Mesenchymal stem cell (in vitro differentiated cells and primary cell): ENCODE results near the gene METTL3.
A peak's percentile ranks its signal among the peaks of the same experiment; 100 is the strongest.
"Not testable (repeated sequence)": the region's sequence is repeated elsewhere in the genome, so short reads cannot be mapped to it uniquely, and the experiment has no call there.

ENCODE experiments used
- DNase-seq: peaks from one replicate; pipeline ENCODE4 v3.0.0-alpha.2; 2013
- H2AFZ ChIP-seq: one replicate; pipeline ENCODE4 v1.6.1; 2013; ENCODE audit warnings: low read depth, mild to moderate bottlenecking, control low read depth, inconsistent platforms, low read length, moderate library complexity
- H2AK5ac ChIP-seq: 2 replicates; pipeline ENCODE4 v1.6.1; 2013; ENCODE audit warnings: low read length, moderate library complexity, mild to moderate bottlenecking, inconsistent platforms; ENCODE audit not compliant: severe bottlenecking
- H2BK120ac ChIP-seq: one replicate; pipeline ENCODE4 v1.6.1; 2013; ENCODE audit warnings: low read depth, mild to moderate bottlenecking, inconsistent platforms, low read length, moderate library complexity
- H2BK12ac ChIP-seq, 2 experiments: one replicate each; pipeline ENCODE4 v1.6.1; 2013; ENCODE audit warnings: inconsistent platforms in 2 of 2, low read length in 2 of 2, mild to moderate bottlenecking in 2 of 2, moderate library complexity in 2 of 2, control low read depth in 1 of 2
- H2BK15ac ChIP-seq: one replicate; pipeline ENCODE4 v1.6.1; 2013; ENCODE audit warnings: mild to moderate bottlenecking, low read depth, inconsistent platforms; ENCODE audit not compliant: poor library complexity, severe bottlenecking
- H2BK5ac ChIP-seq: 2 replicates; pipeline ENCODE4 v1.6.1; 2013; ENCODE audit warnings: low read depth, mild to moderate bottlenecking, low read length, control low read depth, inconsistent platforms; ENCODE audit not compliant: poor library complexity, severe bottlenecking
- H3K14ac ChIP-seq, 2 experiments: one replicate each; pipeline ENCODE4 v1.6.1; 2013; ENCODE audit warnings: inconsistent platforms in 2 of 2, low read length in 2 of 2, control low read depth in 1 of 2, mild to moderate bottlenecking in 1 of 2, moderate library complexity in 1 of 2
- H3K18ac ChIP-seq, 2 experiments: one replicate each; pipeline ENCODE4 v1.6.1; 2013; ENCODE audit warnings: inconsistent platforms in 2 of 2, low read length in 2 of 2, control low read depth in 1 of 2, low read depth in 1 of 2, mild to moderate bottlenecking in 1 of 2
- H3K23ac ChIP-seq, 2 experiments: one replicate each; pipeline ENCODE4 v1.6.1; 2013; ENCODE audit warnings: inconsistent platforms in 2 of 2, low read length in 2 of 2, mild to moderate bottlenecking in 2 of 2, moderate library complexity in 2 of 2, control low read depth in 1 of 2
- H3K27ac ChIP-seq: 2 replicates; pipeline ENCODE4 v1.5.1; 2013; ENCODE audit warnings: mild to moderate bottlenecking, moderate library complexity, low read length, control low read depth, inconsistent platforms; ENCODE audit not compliant: poor library complexity, severe bottlenecking
- H3K27me3 ChIP-seq, 2 experiments: 2 replicates each; pipeline versions ENCODE4 v1.6.1 to v1.7.0; 2013; ENCODE audit warnings: low read length in 2 of 2, mild to moderate bottlenecking in 2 of 2, moderate library complexity in 2 of 2, control low read depth in 1 of 2, inconsistent platforms in 1 of 2; ENCODE audit not compliant: control insufficient read depth in 1 of 2, insufficient read depth in 1 of 2
- H3K36me3 ChIP-seq, 2 experiments: 2 replicates each; pipeline versions ENCODE4 v1.6.1 to v1.7.0; 2013; ENCODE audit warnings: low read length in 2 of 2, control low read depth in 1 of 2, inconsistent platforms in 1 of 2, low read depth in 1 of 2, mild to moderate bottlenecking in 1 of 2; ENCODE audit not compliant: insufficient read depth in 2 of 2, control insufficient read depth in 1 of 2
- H3K4ac ChIP-seq, 2 experiments: one replicate each; pipeline ENCODE4 v1.6.1; 2013; ENCODE audit warnings: inconsistent platforms in 2 of 2, low read length in 2 of 2, mild to moderate bottlenecking in 2 of 2, moderate library complexity in 2 of 2, control low read depth in 1 of 2, low read depth in 1 of 2
- H3K4me1 ChIP-seq: 2 replicates; pipeline ENCODE4 v1.6.1; 2013; ENCODE audit warnings: low read depth, low read length, control low read depth; ENCODE audit not compliant: control insufficient read depth, insufficient read depth
- H3K4me2 ChIP-seq: 2 replicates; pipeline ENCODE4 v1.6.1; 2013; ENCODE audit warnings: low read length, mild to moderate bottlenecking, inconsistent platforms; ENCODE audit not compliant: poor library complexity, severe bottlenecking
- H3K4me3 ChIP-seq, 2 experiments: 2 replicates each; pipeline versions ENCODE4 v1.5.1 to v1.7.0; 2013; ENCODE audit warnings: low read length in 2 of 2, mild to moderate bottlenecking in 2 of 2, control low read depth in 1 of 2, low read depth in 1 of 2; ENCODE audit not compliant: insufficient read depth in 1 of 2
- H3K79me1 ChIP-seq: replicated peaks from 2 replicates; pipeline ENCODE4 v1.6.1; 2013; ENCODE audit warnings: mild to moderate bottlenecking, control low read depth, low read length, inconsistent platforms; ENCODE audit not compliant: poor library complexity, severe bottlenecking
- H3K9ac ChIP-seq: 2 replicates; pipeline ENCODE4 v1.7.0; 2013; ENCODE audit warnings: mild to moderate bottlenecking, low read length, moderate library complexity
- H3K9me3 ChIP-seq: 2 replicates; pipeline ENCODE4 v1.7.0; 2013; ENCODE audit warnings: mild to moderate bottlenecking, low read length; ENCODE audit not compliant: control insufficient read depth
- H4K8ac ChIP-seq: one replicate; pipeline ENCODE4 v1.6.1; 2013; ENCODE audit warnings: inconsistent platforms, mild to moderate bottlenecking, low read length, moderate library complexity
- H4K91ac ChIP-seq: one replicate; pipeline ENCODE4 v1.6.1; 2013; ENCODE audit warnings: mild to moderate bottlenecking, low read length, inconsistent platforms
- WGBS: methylation state at CpG from one replicate; pipeline ENCODE4 v1.1.7; 2013; ENCODE audit warnings: mixed read lengths; 5-methylcytosine and 5-hydroxymethylcytosine counted together

METTL3 gene

GRCh38 chr14:21556378-21557083, 45.4 kb upstream of the METTL3 start:
- H3K4me2 ChIP-seq: no peak overlapping the region
- H3K27ac ChIP-seq: no peak overlapping the region
- no peak overlapping the region for H3K23ac ChIP-seq
- H3K27me3 ChIP-seq: no peaks in the 10 kb centered on the region
- H2BK12ac ChIP-seq: no peak overlapping the region
- H3K79me1 ChIP-seq: no peaks in the 10 kb centered on the region
- no peak overlapping the region for H2AFZ ChIP-seq
- H3K14ac ChIP-seq: no peak overlapping the region
- H2BK15ac ChIP-seq: no peak overlapping the region
- no peak for DNase-seq
- no peak overlapping the region for H3K18ac ChIP-seq
- H4K8ac ChIP-seq: no peak overlapping the region
- H2BK120ac ChIP-seq: no peak overlapping the region
- no peaks in the 10 kb centered on the region for H3K36me3 ChIP-seq
- H3K4me1 ChIP-seq: peaks cover 4% of the 10 kb centered on the region
- no peak overlapping the region for H3K4me3 ChIP-seq
- WGBS: 62% methylated on average over 4 of the region's 5 CpGs
- H3K4ac ChIP-seq: no peak overlapping the region
- H2BK5ac ChIP-seq: no peak overlapping the region
- peak overlapping the region; percentile 86 for H3K9ac ChIP-seq
- no peak overlapping the region for H4K91ac ChIP-seq
- H2AK5ac ChIP-seq: no peak overlapping the region
- no peaks in the 10 kb centered on the region for H3K9me3 ChIP-seq

DNA sequence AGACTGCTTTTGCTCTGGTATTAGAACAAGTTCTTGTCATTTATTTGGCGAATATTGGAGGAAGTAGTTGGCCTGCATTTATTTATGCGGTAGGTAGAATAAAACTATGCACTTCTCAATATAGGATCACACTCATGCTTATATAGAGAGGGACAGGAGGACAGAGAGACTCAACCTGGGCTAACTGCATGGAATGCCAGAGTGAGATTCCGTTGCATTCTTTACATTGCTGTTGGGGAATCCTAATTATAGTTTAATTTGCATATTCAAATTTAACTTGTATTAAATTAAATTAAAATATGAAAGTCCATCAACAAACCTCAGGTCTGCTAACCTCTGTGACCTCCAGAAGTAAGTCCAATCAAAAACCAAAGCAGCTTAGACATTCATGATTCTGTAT, 42.1 kb upstream of the METTL3 start:
- Histone ChIP-seq H3K14ac (no peak overlapping the region), H2BK15ac (no peak overlapping the region), H3K27me3 (no peaks in the 10 kb centered on the region), H4K91ac (no peak overlapping the region), H3K9ac (no peak overlapping the region), H3K79me1 (no peaks in the 10 kb centered on the region), H3K4ac (no peak overlapping the region), H4K8ac (no peak overlapping the region), H3K36me3 (no peaks in the 10 kb centered on the region), H2BK120ac (no peak overlapping the region), H2BK12ac (no peak overlapping the region), H3K4me1 (peaks cover 4% of the 10 kb centered on the region), H3K4me2 (no peak overlapping the region), H3K18ac (no peak overlapping the region), H3K27ac (no peak overlapping the region), H3K9me3 (no peaks in the 10 kb centered on the region), H2AK5ac (no peak overlapping the region), H3K4me3 (no peak overlapping the region), H2AFZ (no peak overlapping the region), H3K23ac (no peak overlapping the region), H2BK5ac (no peak overlapping the region)
- no CpG with 5 or more reads among the region's 3 CpGs for WGBS
- DNase-seq: no peak

DNA sequence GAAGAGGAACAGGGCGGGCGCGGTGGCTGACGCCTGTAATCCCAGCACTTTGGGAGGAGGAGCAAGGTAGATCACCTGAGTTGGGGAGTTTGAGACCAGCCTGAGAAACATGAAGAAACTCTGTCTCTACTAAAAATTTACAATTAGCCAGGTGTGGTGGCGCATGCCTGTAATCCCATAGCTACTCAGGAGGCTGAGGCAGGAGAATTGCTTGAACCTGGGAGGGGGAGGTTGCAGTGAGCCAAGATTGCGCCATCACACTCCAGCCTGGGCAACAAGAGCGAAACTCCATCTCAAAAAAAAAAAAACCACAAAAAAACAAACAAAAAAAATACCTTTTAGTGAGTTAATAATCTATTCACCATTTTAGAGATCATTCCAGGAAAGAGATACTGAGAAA, 33.4 kb upstream of the METTL3 start:
- not testable (repeated sequence) for H4K91ac ChIP-seq, H2BK5ac ChIP-seq, H3K36me3 ChIP-seq, H3K27ac ChIP-seq, H2AK5ac ChIP-seq, H3K18ac ChIP-seq, H3K23ac ChIP-seq, H4K8ac ChIP-seq, H2AFZ ChIP-seq, H2BK15ac ChIP-seq, H3K9ac ChIP-seq, DNase-seq, H2BK120ac ChIP-seq, H3K4me3 ChIP-seq, H3K9me3 ChIP-seq, H3K4me1 ChIP-seq, H2BK12ac ChIP-seq, H3K4ac ChIP-seq, H3K4me2 ChIP-seq, H3K79me1 ChIP-seq, H3K14ac ChIP-seq
- no CpG with 5 or more reads among the region's 7 CpGs for WGBS
- H3K27me3 ChIP-seq: peaks cover 7 to 11% of the 10 kb centered on the region in 2 experiments

GRCh38 chr14:21543963-21544362, 32.8 kb upstream of the METTL3 start:
- Histone ChIP-seq H3K27me3 (peaks cover 12 to 17% of the 10 kb centered on the region in 2 experiments), H2AK5ac (no peak overlapping the region), H3K23ac (no peak overlapping the region), H2BK15ac (no peak overlapping the region), H4K8ac (no peak overlapping the region), H3K4me2 (no peak overlapping the region), H3K9me3 (no peaks in the 10 kb centered on the region), H3K36me3 (no peaks in the 10 kb centered on the region), H3K4me1 (no peaks in the 10 kb centered on the region), H2BK5ac (no peak overlapping the region), H3K79me1 (no peaks in the 10 kb centered on the region), H3K4ac (no peak overlapping the region), H2BK120ac (no peak overlapping the region), H4K91ac (no peak overlapping the region), H3K18ac (no peak overlapping the region), H3K9ac (no peak overlapping the region), H2BK12ac (no peak overlapping the region), H2AFZ (no peak overlapping the region), H3K14ac (no peak overlapping the region), H3K4me3 (no peak overlapping the region), H3K27ac (no peak overlapping the region)
- WGBS: 70% methylated on average over 5 of the region's 5 CpGs
- DNase-seq: no peak
